Coronary artery (tissue), 2 donors: ENCODE results near the gene ATP6V0A4.

Experiments used
- DNase-seq: peaks from one replicate; pipeline ENCODE4 v3.0.0-alpha.2; 2017; ENCODE audit warnings: low spot score
- H3K27ac ChIP-seq, 2 donors: fragments of 200-600 bp; sonication (generic); one replicate each; pipeline ENCODE4 v1.5.1; 2016 to 2019
- H3K4me3 ChIP-seq: fragments of 200-600 bp; sonication (generic); 2 replicates; pipeline ENCODE4 v1.5.1; 2016; ENCODE audit warnings: mild to moderate bottlenecking, moderate library complexity
- TF ChIP-seq, protein P1 (sequence below): fragments of 200-600 bp; sonication (generic); IDR thresholded peaks from one replicate; pipeline ENCODE4 v1.5.1; 2019; ENCODE audit warnings: antibody characterized with exemption

ATP6V0A4 gene

DNA sequence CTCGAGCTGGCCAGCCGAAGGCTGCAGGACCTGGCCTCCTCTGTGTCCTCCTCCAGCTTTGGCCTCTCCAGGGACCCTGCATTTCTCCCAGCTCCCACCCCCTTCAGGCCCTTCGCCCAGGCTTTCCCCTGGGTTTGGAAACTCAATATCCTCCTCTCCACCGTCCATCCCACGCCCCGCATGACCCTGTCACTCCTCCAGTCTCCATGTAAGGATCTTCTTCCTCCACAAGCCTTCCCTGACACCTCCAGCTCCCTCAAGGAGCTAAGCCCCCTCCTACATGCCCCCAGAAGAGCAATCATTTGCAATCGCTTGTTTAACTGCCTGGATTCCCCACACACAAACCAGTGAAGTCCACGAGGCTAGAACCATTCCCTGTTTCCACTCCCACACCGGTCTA lies 24.8 kb downstream of the ATP6V0A4 start:
- no peak for DNase-seq
- TF ChIP-seq, protein P1, sequence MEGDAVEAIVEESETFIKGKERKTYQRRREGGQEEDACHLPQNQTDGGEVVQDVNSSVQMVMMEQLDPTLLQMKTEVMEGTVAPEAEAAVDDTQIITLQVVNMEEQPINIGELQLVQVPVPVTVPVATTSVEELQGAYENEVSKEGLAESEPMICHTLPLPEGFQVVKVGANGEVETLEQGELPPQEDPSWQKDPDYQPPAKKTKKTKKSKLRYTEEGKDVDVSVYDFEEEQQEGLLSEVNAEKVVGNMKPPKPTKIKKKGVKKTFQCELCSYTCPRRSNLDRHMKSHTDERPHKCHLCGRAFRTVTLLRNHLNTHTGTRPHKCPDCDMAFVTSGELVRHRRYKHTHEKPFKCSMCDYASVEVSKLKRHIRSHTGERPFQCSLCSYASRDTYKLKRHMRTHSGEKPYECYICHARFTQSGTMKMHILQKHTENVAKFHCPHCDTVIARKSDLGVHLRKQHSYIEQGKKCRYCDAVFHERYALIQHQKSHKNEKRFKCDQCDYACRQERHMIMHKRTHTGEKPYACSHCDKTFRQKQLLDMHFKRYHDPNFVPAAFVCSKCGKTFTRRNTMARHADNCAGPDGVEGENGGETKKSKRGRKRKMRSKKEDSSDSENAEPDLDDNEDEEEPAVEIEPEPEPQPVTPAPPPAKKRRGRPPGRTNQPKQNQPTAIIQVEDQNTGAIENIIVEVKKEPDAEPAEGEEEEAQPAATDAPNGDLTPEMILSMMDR = no peak
- H3K4me3 ChIP-seq = no peak overlapping the region
- H3K27ac ChIP-seq = no peak overlapping the region

DNA sequence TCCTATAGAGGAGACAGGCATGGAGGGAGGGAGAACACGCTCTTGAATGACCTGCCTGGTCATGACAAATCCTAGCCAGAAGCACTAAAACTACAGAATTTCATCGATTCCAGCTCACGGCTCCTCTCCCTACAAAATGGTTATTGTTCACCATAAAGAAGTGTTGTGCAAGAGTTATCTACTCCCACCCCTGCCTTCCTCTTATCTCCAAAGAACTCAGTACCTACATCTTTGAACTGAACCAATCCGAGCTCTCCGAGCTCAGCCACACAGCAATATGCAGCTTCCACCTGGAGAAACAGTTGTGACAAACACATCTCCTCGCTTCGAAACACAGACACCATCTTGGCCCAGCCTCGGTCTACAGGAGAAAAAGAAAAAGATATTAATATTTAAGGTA lies 27.1 kb downstream of the ATP6V0A4 start:
- TF ChIP-seq, protein P1 = no peak
- no peak for DNase-seq
- Histone ChIP-seq H3K4me3 (no peak overlapping the region), H3K27ac (no peak overlapping the region)

DNA sequence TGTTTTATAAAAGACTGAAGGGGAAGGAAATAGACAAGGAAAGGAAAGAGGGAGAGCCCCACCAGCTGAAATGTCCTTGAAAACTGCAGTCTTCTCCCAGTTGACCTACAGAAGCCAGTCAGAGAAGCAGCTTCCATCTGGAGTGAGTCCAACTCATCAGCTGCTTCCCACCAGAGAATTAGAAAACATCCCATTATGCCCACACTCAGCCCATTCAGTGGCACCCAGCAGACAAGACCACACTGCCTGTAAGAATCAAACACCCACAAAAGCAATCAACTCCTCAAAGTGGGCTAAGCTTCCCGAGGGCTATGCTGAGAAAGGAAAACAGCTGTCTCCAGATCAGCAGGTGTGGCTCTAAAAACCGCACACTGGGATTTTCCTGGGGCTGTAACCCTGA lies 29.8 kb downstream of the ATP6V0A4 start:
- Histone ChIP-seq H3K27ac (no peak overlapping the region), H3K4me3 (no peak overlapping the region)
- no peak for DNase-seq
- TF ChIP-seq, protein P1 = no peak

DNA sequence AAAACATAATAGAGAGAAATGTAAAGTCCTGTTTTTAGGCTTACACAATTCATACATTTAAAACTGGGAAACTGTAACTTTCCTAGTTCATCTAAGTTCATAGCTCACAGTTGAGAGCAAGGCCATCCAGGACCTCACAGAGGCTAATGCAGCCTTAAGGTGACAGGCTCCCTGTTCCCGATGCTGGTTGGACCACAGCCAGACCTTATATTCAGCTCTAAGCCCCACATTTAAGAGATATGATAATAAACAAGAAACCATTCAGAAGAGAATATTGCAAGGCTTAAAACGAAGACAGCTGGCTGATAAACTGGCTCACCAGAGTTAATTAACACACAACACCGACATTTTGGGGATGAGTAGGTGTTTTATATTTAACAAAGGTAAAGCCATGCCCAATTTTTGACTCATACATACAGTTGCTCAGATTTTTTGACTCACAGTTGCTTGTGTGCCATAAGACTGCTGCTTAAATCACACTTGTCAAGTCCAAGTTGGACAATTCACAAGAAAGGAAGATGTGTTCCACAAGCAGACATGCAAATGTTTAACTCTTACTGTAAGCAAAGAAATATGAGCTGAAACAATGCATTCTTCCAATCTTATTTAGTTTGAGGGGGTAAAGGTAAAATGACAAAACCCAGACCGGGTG lies 41.3 kb downstream of the ATP6V0A4 start:
- H3K4me3 ChIP-seq = no peak overlapping the region
- TF ChIP-seq, protein P1 = no peak
- no peak overlapping the region for H3K27ac ChIP-seq
- no peak for DNase-seq

DNA sequence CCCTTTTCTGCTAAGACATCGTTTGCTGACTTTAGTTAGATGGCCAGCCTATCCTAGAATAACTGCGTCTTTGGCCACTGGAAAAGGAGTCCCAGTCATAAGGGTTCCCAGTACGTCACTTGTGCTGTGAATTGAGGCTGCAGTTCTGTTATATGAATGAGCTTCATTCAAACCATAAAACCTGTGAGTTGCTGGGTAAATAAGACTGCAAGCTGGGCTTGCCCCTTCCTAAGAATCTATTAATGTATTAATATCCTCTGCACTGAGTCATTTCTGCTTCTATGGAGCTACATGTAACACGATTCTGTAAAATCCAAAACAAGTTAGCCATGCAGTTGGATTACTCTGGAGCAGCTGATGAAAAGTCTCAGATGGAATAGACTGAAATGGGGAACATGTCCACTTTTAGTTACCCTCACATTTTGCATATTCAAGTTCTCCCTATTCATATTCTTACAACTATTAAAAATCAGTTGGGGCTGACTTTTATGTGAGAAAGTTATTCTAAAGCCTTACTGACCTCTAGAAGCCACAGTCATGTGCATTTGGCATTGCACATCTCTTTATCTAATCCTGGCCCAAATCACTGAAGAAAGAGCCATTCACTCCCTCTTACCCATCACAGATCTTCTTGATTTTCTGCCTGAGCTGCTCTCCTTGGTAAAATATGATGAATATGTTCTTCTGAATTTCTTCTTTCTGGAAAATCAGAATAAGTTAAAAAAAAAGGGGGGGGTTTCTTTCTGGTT lies 42.0 kb downstream of the ATP6V0A4 start:
- TF ChIP-seq, protein P1 = no peak
- no peak for DNase-seq
- Histone ChIP-seq H3K27ac (no peak overlapping the region), H3K4me3 (no peak overlapping the region)

DNA sequence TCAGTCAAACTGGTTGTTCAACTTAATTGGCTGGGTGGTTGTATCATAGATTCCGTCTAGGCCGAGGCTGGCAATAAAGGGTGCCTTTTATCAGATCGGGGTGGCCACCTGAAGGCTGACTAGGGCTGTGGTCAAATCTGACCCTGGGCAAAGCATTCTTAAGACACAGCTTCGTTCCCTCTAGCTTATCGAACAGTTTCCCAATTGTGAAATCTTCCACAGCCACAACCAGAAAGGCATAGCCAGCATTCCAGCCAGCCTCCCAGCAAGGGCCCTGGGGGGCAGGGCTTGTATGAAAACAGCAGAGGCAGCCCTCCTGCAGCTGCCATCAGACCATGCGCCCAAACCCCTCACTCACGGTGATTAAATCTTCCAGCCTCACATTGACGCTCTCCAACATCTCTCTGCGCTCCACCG lies 42.7 kb downstream of the ATP6V0A4 start:
- Histone ChIP-seq H3K27ac (no peak overlapping the region), H3K4me3 (no peak overlapping the region)
- DNase-seq = no peak
- TF ChIP-seq, protein P1 = no peak

DNA sequence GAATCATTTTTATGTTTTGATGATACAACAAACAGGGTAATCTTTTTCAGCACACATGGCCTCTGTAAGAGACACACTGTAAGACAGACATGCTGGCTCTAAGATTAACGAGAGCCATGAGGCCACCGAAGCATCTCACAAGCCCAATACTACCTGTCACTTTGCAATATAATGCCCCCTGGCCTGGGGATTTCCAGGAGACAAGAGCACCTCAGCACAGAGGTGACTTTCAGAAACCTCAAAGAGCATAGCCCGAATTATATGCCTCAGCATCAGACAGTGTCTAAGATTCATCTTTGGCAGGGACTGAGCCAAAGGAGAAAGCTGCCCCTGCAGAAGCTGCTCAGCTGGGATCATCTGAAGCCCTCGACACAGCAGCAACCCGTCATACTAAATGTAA lies 44.4 kb downstream of the ATP6V0A4 start:
- H3K27ac ChIP-seq = no peak overlapping the region
- no peak for DNase-seq

More for the DNA sequence above, 44.4 kb downstream of the ATP6V0A4 start:
- H3K4me3 ChIP-seq = no peak overlapping the region
- TF ChIP-seq, protein P1 = no peak
